Heart right ventricle (tissue), 16 donors: ENCODE data around the gene TBC1D10B. TPM values are rescaled to one million over a fixed set of nuclear protein-coding genes. Genes with fewer than 3 reads are reported as not detected.

Experiments used
- ATAC-seq, 8 donors: fragments of 200-7000 bp; cut with Tn5 transposase; one replicate each; pipeline ENCODE4 v1.9.1; 2020; ENCODE audit warnings: mild to moderate bottlenecking in 8 of 8, moderate library complexity in 8 of 8, moderate number of reproducible peaks in 1 of 8
- DNase-seq, 2 donors: peaks; one replicate each; pipeline ENCODE4 v3.0.0-alpha.2; 2020
- H3K27ac ChIP-seq, 10 donors: fragments of 200-600 bp; sonication (generic) in 2 of 10; one replicate each; pipeline versions ENCODE4 v1.5.0 to v1.8.0; 2020 to 2022; ENCODE audit warnings: mild to moderate bottlenecking in 3 of 10
- H3K27me3 ChIP-seq, 7 donors: fragments of 200-600 bp; one replicate each; pipeline ENCODE4 v1.8.0; 2021 to 2022; ENCODE audit warnings: mild to moderate bottlenecking in 2 of 7
- H3K36me3 ChIP-seq, 9 donors: fragments of 200-600 bp; sonication (generic) in 1 of 9; one replicate each; pipeline versions ENCODE4 v1.5.0 to v1.8.0; 2020 to 2022; ENCODE audit warnings: mild to moderate bottlenecking in 2 of 9
- H3K4me1 ChIP-seq, 9 donors: fragments of 200-600 bp; sonication (generic) in 1 of 9; one replicate each; pipeline versions ENCODE4 v1.5.0 to v1.8.0; 2020 to 2022; ENCODE audit warnings: mild to moderate bottlenecking in 4 of 9
- H3K4me3 ChIP-seq, 10 donors: fragments of 200-600 bp; sonication (generic) in 2 of 10; one replicate each; pipeline versions ENCODE4 v1.5.0 to v1.8.0; 2020 to 2022; ENCODE audit warnings: mild to moderate bottlenecking in 7 of 10, moderate library complexity in 2 of 10
- H3K9me3 ChIP-seq, 11 donors: fragments of 200-600 bp in 10 of 11; sonication (generic) in 2 of 11; one replicate each; pipeline versions ENCODE4 v1.5.0 to v1.8.0; 2013 to 2022; ENCODE audit warnings: mild to moderate bottlenecking in 2 of 11, control low read depth in 1 of 11, moderate library complexity in 1 of 11
- CTCF ChIP-seq, 9 donors: fragments of 200-600 bp; sonication (generic) in 2 of 9; IDR thresholded peaks; one replicate each; pipeline versions ENCODE4 v1.5.0 to v1.8.0; 2021 to 2022; ENCODE audit warnings: antibody characterized with exemption in 9 of 9, mild to moderate bottlenecking in 5 of 9, moderate library complexity in 1 of 9
- WGBS, 2 donors: extraction: QIAGEN DNeasy Blood & Tissue Kit; methylation state at CpG; one replicate each; pipeline ENCODE4 v1.1.7; 2013; ENCODE audit warnings: inconsistent platforms in 1 of 2; 5-methylcytosine and 5-hydroxymethylcytosine counted together
- intact Hi-C, 10 donors: fragments of 100-400 bp; cut with DNase I; formaldehyde crosslinking; loops; one replicate each; pipeline versions ENCODE4 v1.11.1 to v1.14.2; 2022
- polyA plus RNA-seq, 2 donors: library from polyadenylated mRNA; stranded (reverse); fragments of 200-250 nt; gene quantifications; one replicate each; pipeline ENCODE4 v1.2.3, GENCODE V29; 2013
- total RNA-seq, 10 donors: library from RNA; stranded (reverse); fragmentation: NEBNext Ultra II Directional in 3 of 10; extraction: Animal tissue kit (Norgen Biotek cat#: 25700) in 3 of 10; gene quantifications; one replicate each; pipeline versions ENCODE4 v1.2.1 to v1.2.4, GENCODE V29; 2021 to 2023
- donor health status: Arrhythmogenic right ventricular cardiomyopathy.
- donor health status: ischemic (EF 13 %, LVEDD 7.1; RV severe dilation, severe dysfunction).
- donor health status: healthy with polysubstance abuse.
- donor health status: DM: no; HTN: yes; CAD: no.
- donor health status: DM: no; HTN: no; CAD: no.
- donor health status: ischemic (EF 25% LVEDD 6.9; RV normal size, moderate dysfunction).
- donor health status: ischemic (EF 25% LVEDD 5.7; RV mildly dilated, moderate dysfunction).
- donor health status: healthy.
- donor health status: DM: yes; HTN: yes; CAD: no.
- donor health status: Ischemic cardiomyopathy.
- donor health status: ischemic (EF 35%, LVEDD 5.7; RV mildly dilated, moderate dysfunction).
- donor health status: nonischemic (EF 11% LVEDD 7.7; RV severe dilation, severe dysfunction).
- donor health status: DM: yes; HTN: yes; CAD: no.
- donor health status: PGD.
- donor health status: ischemic (EF 29% LVEDD 5.4; RV normal size, mild dysfunction).
- donor health status: nonischemic (EF 23%, LVEDD 6.1; RV moderate dilation, normal function).

Gene TBC1D10B
- total and polyA plus RNA-seq, 12 donors = 18.0 to 30.0 (median 22.5) TPM

- 22% methylated on average over 11 of the region's 11 CpGs for WGBS, 2 donors
- Histone ChIP-seq H3K36me3 (peaks cover 0 to 7% (median 0%) of the 10 kb centered on the region in 9 donors), H3K27ac (peak overlapping the region; percentile 61 to 96 (median 87)), H3K4me3 (peak overlapping the region in 9 of 10 donors; percentile 25 to 93 (median 56)), H3K27me3 (no peaks in the 10 kb centered on the region), H3K4me1 (peaks cover 12 to 46% (median 33%) of the 10 kb centered on the region in 9 donors), H3K9me3 (no peaks in the 10 kb centered on the region)
- TF ChIP-seq CTCF (IDR thresholded peaks at IDR 0.05) = peak in 1 of 9 donors; percentile 28
- DNase-seq (no peak), ATAC-seq (no peak)
- intact Hi-C loops = no loop called here
Observed at GRCh38 chr16:30371248-30371816, 1.0 kb upstream of the TBC1D10B start.

GRCh38 chr16:30369938-30370455 is 297 bp downstream of the TBC1D10B start:
- H3K27ac ChIP-seq = peak overlapping the region; percentile 52 to 95 (median 86)
- peaks cover 12 to 60% (median 43%) of the 10 kb centered on the region in 9 donors for H3K4me1 ChIP-seq
- H3K36me3 ChIP-seq = peaks cover 0 to 20% (median 0%) of the 10 kb centered on the region in 9 donors
- DNase-seq (no peak), ATAC-seq (peak in 1 of 8 donors; percentile 4)
- H3K9me3 ChIP-seq = no peaks in the 10 kb centered on the region
- intact Hi-C loops = loop anchor here in 2 of 10 donors (5.0 kb wide), 2 partner anchors 37 to 43 kb away; partner anchors contain the start of gene ZNF771 (in 1 of the 2)
- H3K27me3 ChIP-seq = no peaks in the 10 kb centered on the region
- WGBS, 2 donors = 1% methylated on average over 21 to 75 of the region's 76 CpGs
- H3K4me3 ChIP-seq = peak overlapping the region; percentile 67 to 97 (median 90)
- peak in 1 of 9 donors; percentile 20 for TF ChIP-seq CTCF (IDR thresholded peaks at IDR 0.05)

- no peak for DNase-seq
- intact Hi-C loops = loop anchor here in 2 of 10 donors (5.0 kb wide), 2 partner anchors 38 to 42 kb away; partner anchors contain the start of gene ZNF771 (in 1 of the 2)
- Histone ChIP-seq H3K4me3 (peak overlapping the region; percentile 67 to 97 (median 90)), H3K9me3 (no peaks in the 10 kb centered on the region), H3K4me1 (peaks cover 15 to 66% (median 48%) of the 10 kb centered on the region in 9 donors), H3K36me3 (peaks cover 0 to 27% (median 0%) of the 10 kb centered on the region in 9 donors), H3K27me3 (no peaks in the 10 kb centered on the region), H3K27ac (peak overlapping the region; percentile 52 to 95 (median 86))
- TF ChIP-seq CTCF (IDR thresholded peaks at IDR 0.05) = no peak
- no peak for ATAC-seq
- 0 to 1% methylated on average over 45 of the region's 45 CpGs for WGBS, 2 donors
Observed at GRCh38 chr16:30369091-30369937, 980 bp downstream of the TBC1D10B start.

GRCh38 chr16:30368792-30369090 is 1.6 kb downstream of the TBC1D10B start:
- Histone ChIP-seq H3K9me3 (no peaks in the 10 kb centered on the region), H3K4me3 (peak overlapping the region; percentile 67 to 97 (median 90)), H3K27ac (peak overlapping the region in 8 of 10 donors; percentile 21 to 92 (median 86)), H3K27me3 (no peaks in the 10 kb centered on the region), H3K36me3 (peaks cover 0 to 32% (median under 1%) of the 10 kb centered on the region in 9 donors), H3K4me1 (peaks cover 15 to 67% (median 48%) of the 10 kb centered on the region in 9 donors)
- intact Hi-C loops = loop anchor here in 2 of 10 donors (5.0 kb wide), 2 partner anchors 39 to 41 kb away; partner anchors contain the start of gene ZNF771 (in 1 of the 2)
- 6 to 14% methylated on average over 4 of the region's 4 CpGs for WGBS, 2 donors
- DNase-seq = no peak
- no peak for TF ChIP-seq CTCF (IDR thresholded peaks at IDR 0.05)
- ATAC-seq = no peak
